ENCODE measurements around the gene ROR1.

DNA sequence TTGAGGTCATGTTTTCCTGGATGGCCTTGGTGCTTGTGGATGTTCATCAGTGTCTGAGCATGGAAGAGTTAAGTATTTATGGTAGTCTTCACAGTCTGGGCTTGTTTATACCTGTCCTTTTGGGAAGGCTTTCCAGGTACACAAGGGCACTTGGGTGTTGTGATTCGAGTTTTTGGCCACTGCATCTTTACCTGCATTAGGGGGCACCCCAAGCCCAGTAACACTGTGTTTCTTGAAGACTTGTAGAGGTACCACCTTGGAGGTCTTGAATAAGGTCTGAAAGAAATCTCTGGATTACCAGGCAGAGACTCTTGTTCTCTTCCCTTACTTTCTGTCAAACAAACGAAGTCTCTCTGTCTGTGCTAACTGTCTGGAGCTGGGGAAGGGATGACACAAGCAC lies 34.4 kb upstream of the ROR1 start:
- TF ChIP-seq CTCF (IDR thresholded peaks at IDR 0.05) (no peak), EZH2phosphoT487 (IDR thresholded peaks at IDR 0.05) (no peak), EZH2 (IDR thresholded peaks at IDR 0.05) (no peak)

Data from neural progenitor cell (in vitro differentiated cells).